ENCODE results near the gene ARHGAP22.

DNA sequence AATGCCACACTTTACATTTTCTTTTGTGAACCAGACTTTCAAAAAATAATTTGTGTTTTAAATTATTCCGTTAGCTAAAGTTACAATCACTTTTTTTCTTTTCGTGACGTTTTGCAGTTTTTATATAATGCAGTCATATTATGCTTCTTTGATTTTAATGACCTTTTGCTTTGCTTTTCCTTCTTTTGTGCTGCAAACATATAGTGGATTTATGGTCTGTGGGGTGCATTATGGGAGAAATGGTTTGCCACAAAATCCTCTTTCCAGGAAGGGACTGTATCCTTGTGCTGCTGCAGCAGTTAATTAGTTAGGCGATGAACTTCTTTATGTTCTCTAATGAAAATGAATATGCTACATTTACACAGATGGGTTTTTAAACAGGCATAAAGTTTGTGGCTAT is 181.0 kb downstream of the ARHGAP22 start:
- TF ChIP-seq GABPA (IDR thresholded peaks at IDR 0.05; ENCODE audit: low read depth), result no peak
- TF ChIP-seq, protein P1, sequence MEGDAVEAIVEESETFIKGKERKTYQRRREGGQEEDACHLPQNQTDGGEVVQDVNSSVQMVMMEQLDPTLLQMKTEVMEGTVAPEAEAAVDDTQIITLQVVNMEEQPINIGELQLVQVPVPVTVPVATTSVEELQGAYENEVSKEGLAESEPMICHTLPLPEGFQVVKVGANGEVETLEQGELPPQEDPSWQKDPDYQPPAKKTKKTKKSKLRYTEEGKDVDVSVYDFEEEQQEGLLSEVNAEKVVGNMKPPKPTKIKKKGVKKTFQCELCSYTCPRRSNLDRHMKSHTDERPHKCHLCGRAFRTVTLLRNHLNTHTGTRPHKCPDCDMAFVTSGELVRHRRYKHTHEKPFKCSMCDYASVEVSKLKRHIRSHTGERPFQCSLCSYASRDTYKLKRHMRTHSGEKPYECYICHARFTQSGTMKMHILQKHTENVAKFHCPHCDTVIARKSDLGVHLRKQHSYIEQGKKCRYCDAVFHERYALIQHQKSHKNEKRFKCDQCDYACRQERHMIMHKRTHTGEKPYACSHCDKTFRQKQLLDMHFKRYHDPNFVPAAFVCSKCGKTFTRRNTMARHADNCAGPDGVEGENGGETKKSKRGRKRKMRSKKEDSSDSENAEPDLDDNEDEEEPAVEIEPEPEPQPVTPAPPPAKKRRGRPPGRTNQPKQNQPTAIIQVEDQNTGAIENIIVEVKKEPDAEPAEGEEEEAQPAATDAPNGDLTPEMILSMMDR (IDR thresholded peaks at IDR 0.05; ENCODE audit: insufficient read depth, low read length), result no peak
- TF ChIP-seq, protein P2, sequence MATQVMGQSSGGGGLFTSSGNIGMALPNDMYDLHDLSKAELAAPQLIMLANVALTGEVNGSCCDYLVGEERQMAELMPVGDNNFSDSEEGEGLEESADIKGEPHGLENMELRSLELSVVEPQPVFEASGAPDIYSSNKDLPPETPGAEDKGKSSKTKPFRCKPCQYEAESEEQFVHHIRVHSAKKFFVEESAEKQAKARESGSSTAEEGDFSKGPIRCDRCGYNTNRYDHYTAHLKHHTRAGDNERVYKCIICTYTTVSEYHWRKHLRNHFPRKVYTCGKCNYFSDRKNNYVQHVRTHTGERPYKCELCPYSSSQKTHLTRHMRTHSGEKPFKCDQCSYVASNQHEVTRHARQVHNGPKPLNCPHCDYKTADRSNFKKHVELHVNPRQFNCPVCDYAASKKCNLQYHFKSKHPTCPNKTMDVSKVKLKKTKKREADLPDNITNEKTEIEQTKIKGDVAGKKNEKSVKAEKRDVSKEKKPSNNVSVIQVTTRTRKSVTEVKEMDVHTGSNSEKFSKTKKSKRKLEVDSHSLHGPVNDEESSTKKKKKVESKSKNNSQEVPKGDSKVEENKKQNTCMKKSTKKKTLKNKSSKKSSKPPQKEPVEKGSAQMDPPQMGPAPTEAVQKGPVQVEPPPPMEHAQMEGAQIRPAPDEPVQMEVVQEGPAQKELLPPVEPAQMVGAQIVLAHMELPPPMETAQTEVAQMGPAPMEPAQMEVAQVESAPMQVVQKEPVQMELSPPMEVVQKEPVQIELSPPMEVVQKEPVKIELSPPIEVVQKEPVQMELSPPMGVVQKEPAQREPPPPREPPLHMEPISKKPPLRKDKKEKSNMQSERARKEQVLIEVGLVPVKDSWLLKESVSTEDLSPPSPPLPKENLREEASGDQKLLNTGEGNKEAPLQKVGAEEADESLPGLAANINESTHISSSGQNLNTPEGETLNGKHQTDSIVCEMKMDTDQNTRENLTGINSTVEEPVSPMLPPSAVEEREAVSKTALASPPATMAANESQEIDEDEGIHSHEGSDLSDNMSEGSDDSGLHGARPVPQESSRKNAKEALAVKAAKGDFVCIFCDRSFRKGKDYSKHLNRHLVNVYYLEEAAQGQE (IDR thresholded peaks at IDR 0.05; ENCODE audit: insufficient replicate concordance, low read depth), result no peak
- TF ChIP-seq POLR2AphosphoS5 (IDR thresholded peaks at IDR 0.05; ENCODE audit: low read depth), result no peak
- no peak for TF ChIP-seq SPI1 (IDR thresholded peaks at IDR 0.05; ENCODE audit: borderline replicate concordance, low read depth)
